HEK293 (cell line): Measurements from ENCODE around the gene NCOA3.

ENCODE experiments used
- HIC1 ChIP-seq: fragments of 450-650 bp; formaldehyde crosslinking; IDR thresholded peaks from 2 replicates; pipeline ENCODE4 v1.5.1; 2016; ENCODE audit warnings: missing biosample characterization, missing genetic modification characterization
- HOXA7 ChIP-seq: sonication (generic); formaldehyde crosslinking; IDR thresholded peaks from 2 replicates; pipeline ENCODE4 v1.8.1; 2022; ENCODE audit warnings: missing genetic modification reagents, borderline replicate concordance
- HOXC10 ChIP-seq: sonication (generic); formaldehyde crosslinking; IDR thresholded peaks from 2 replicates; pipeline ENCODE4 v1.8.1; 2023; ENCODE audit warnings: mild to moderate bottlenecking, missing genetic modification reagents
- MEIS1 ChIP-seq: sonication (generic); formaldehyde crosslinking; IDR thresholded peaks from 2 replicates; pipeline ENCODE4 v1.8.1; 2022; ENCODE audit warnings: missing genetic modification reagents, mild to moderate bottlenecking, borderline replicate concordance
- MZF1 ChIP-seq: fragments of 450-650 bp; formaldehyde crosslinking; IDR thresholded peaks from 2 replicates; pipeline ENCODE4 v1.5.1; 2017; ENCODE audit warnings: missing biosample characterization, missing genetic modification characterization, borderline replicate concordance
- OSR2 ChIP-seq: fragments of 450-650 bp; formaldehyde crosslinking; IDR thresholded peaks from 2 replicates; pipeline ENCODE4 v1.5.1; 2016; ENCODE audit warnings: missing biosample characterization, missing genetic modification characterization
- REPIN1 ChIP-seq: fragments of 450-650 bp; formaldehyde crosslinking; IDR thresholded peaks from 2 replicates; pipeline ENCODE4 v1.5.1; 2017; ENCODE audit warnings: missing biosample characterization, missing genetic modification characterization, low read depth
- SP7 ChIP-seq: fragments of 450-650 bp; formaldehyde crosslinking; IDR thresholded peaks from 2 replicates; pipeline ENCODE4 v1.5.1; 2016; ENCODE audit warnings: missing biosample characterization, missing genetic modification characterization
- TRIM28 ChIP-seq: IDR thresholded peaks from 2 replicates; pipeline ENCODE4 v1.6.1; 2011; ENCODE audit warnings: low read length, control low read depth, borderline replicate concordance
- YY2 ChIP-seq: fragments of 450-650 bp; formaldehyde crosslinking; IDR thresholded peaks from 2 replicates; pipeline ENCODE4 v1.5.1; 2016; ENCODE audit warnings: missing biosample characterization, missing genetic modification characterization
- ZBTB20 ChIP-seq: fragments of 450-650 bp; formaldehyde crosslinking; IDR thresholded peaks from 2 replicates; pipeline ENCODE4 v1.5.1; 2016; ENCODE audit warnings: missing biosample characterization, missing genetic modification characterization
- ZBTB48 ChIP-seq: fragments of 450-650 bp; formaldehyde crosslinking; IDR thresholded peaks from 2 replicates; pipeline ENCODE4 v1.5.1; 2016; ENCODE audit warnings: missing biosample characterization, missing genetic modification characterization
- ZNF140 ChIP-seq: fragments of 450-650 bp; formaldehyde crosslinking; IDR thresholded peaks from 2 replicates; pipeline ENCODE4 v1.5.1; 2016; ENCODE audit warnings: missing biosample characterization, missing genetic modification characterization
- ZNF2 ChIP-seq: fragments of 450-650 bp; formaldehyde crosslinking; IDR thresholded peaks from 2 replicates; pipeline ENCODE4 v1.5.1; 2016; ENCODE audit warnings: missing biosample characterization, missing genetic modification characterization
- ZNF335 ChIP-seq: fragments of 450-650 bp; formaldehyde crosslinking; conservative IDR thresholded peaks from 2 replicates; pipeline ENCODE4 v1.5.1; 2016; ENCODE audit warnings: missing biosample characterization, missing genetic modification characterization
- ZNF350 ChIP-seq: fragments of 450-650 bp; formaldehyde crosslinking; IDR thresholded peaks from 2 replicates; pipeline ENCODE4 v1.5.0; 2017; ENCODE audit warnings: missing biosample characterization, mild to moderate bottlenecking, missing genetic modification characterization
- ZNF37A ChIP-seq: fragments of 450-650 bp; IDR thresholded peaks from 2 replicates; pipeline ENCODE4 v1.5.1; 2018; ENCODE audit warnings: missing biosample characterization, missing genetic modification characterization
- ZNF398 ChIP-seq: fragments of 450-650 bp; formaldehyde crosslinking; IDR thresholded peaks from 2 replicates; pipeline ENCODE4 v1.5.1; 2017; ENCODE audit warnings: missing biosample characterization, missing genetic modification characterization
- ZNF433 ChIP-seq: fragments of 450-650 bp; formaldehyde crosslinking; IDR thresholded peaks from 2 replicates; pipeline ENCODE4 v1.5.1; 2016; ENCODE audit warnings: missing biosample characterization, missing genetic modification characterization, low read depth
- ZNF521 ChIP-seq: fragments of 450-650 bp; formaldehyde crosslinking; IDR thresholded peaks from 2 replicates; pipeline ENCODE4 v1.5.1; 2017; ENCODE audit warnings: missing biosample characterization, mild to moderate bottlenecking, missing genetic modification characterization
- ZNF544 ChIP-seq: fragments of 450-650 bp; formaldehyde crosslinking; IDR thresholded peaks from 2 replicates; pipeline ENCODE4 v1.5.0; 2017; ENCODE audit warnings: missing biosample characterization, missing genetic modification characterization
- ZNF560 ChIP-seq: fragments of 450-650 bp; formaldehyde crosslinking; IDR thresholded peaks from 2 replicates; pipeline ENCODE4 v1.5.1; 2017; ENCODE audit warnings: missing biosample characterization, missing genetic modification characterization, borderline replicate concordance
- ZNF610 ChIP-seq: fragments of 450-650 bp; formaldehyde crosslinking; IDR thresholded peaks from 2 replicates; pipeline ENCODE4 v1.5.1; 2016; ENCODE audit warnings: missing biosample characterization, missing genetic modification characterization, borderline replicate concordance
- ZNF623 ChIP-seq: fragments of 450-650 bp; formaldehyde crosslinking; IDR thresholded peaks from 2 replicates; pipeline ENCODE4 v1.5.1; 2016; ENCODE audit warnings: missing biosample characterization, missing genetic modification characterization
- ZNF660 ChIP-seq: fragments of 450-650 bp; IDR thresholded peaks from 2 replicates; pipeline ENCODE4 v1.5.1; 2018; ENCODE audit warnings: missing biosample characterization, mild to moderate bottlenecking, missing genetic modification characterization
- ZNF677 ChIP-seq: fragments of 450-650 bp; IDR thresholded peaks from 2 replicates; pipeline ENCODE4 v1.5.0; 2018; ENCODE audit warnings: missing biosample characterization, mild to moderate bottlenecking, missing genetic modification characterization, moderate library complexity
- ZNF777 ChIP-seq: fragments of 450-650 bp; formaldehyde crosslinking; IDR thresholded peaks from 2 replicates; pipeline ENCODE4 v1.5.1; 2017; ENCODE audit warnings: missing biosample characterization, missing genetic modification characterization, borderline replicate concordance
- ZNF785 ChIP-seq: fragments of 450-650 bp; formaldehyde crosslinking; IDR thresholded peaks from 2 replicates; pipeline ENCODE4 v1.5.1; 2016; ENCODE audit warnings: missing biosample characterization, missing genetic modification characterization
- ZSCAN30 ChIP-seq: fragments of 450-650 bp; IDR thresholded peaks from 2 replicates; pipeline ENCODE4 v1.5.1; 2018; ENCODE audit warnings: missing biosample characterization, mild to moderate bottlenecking, missing genetic modification characterization, moderate library complexity
- TF ChIP-seq, protein P1 (sequence below): sonication (generic); formaldehyde crosslinking; IDR thresholded peaks from 2 replicates; pipeline ENCODE4 v1.8.1; 2022; ENCODE audit warnings: mild to moderate bottlenecking, moderate library complexity, missing genetic modification reagents
- TF ChIP-seq, protein P2 (sequence below): fragments of 450-650 bp; formaldehyde crosslinking; IDR thresholded peaks from 2 replicates; pipeline ENCODE4 v1.5.1; 2016; ENCODE audit warnings: missing biosample characterization, missing genetic modification characterization
- TF ChIP-seq, protein P3 (sequence below): fragments of 450-650 bp; formaldehyde crosslinking; IDR thresholded peaks from 2 replicates; pipeline ENCODE4 v1.5.1; 2017; ENCODE audit warnings: missing biosample characterization, mild to moderate bottlenecking, missing genetic modification characterization, moderate library complexity

Gene NCOA3

GRCh38 chr20:47501482-47502270 lies at the start of gene NCOA3 (continued):
- TF ChIP-seq ZNF398 (tag by site-specific recombination) = peak; percentile 83
- peak; percentile 53 for TF ChIP-seq ZBTB48 (tag by site-specific recombination)
- TF ChIP-seq MEIS1 (CRISPR knock-in tag) = no peak
- peak; percentile 91 for TF ChIP-seq ZNF335
- TF ChIP-seq SP7 (tag by site-specific recombination) = peak; percentile 76
- no peak for TF ChIP-seq HOXC10
- TF ChIP-seq ZNF140 (tag by site-specific recombination) = no peak
- no peak for TF ChIP-seq ZNF37A
- TF ChIP-seq OSR2 (tag by site-specific recombination) = peak; percentile 81
- TF ChIP-seq HIC1 (tag by site-specific recombination) = no peak
- no peak for TF ChIP-seq REPIN1 (tag by site-specific recombination)
- TF ChIP-seq ZNF623 (tag by site-specific recombination) = no peak
- no peak for TF ChIP-seq ZNF785
- TF ChIP-seq ZNF433 (tag by site-specific recombination) = no peak
- no peak for TF ChIP-seq ZNF677 (tag by site-specific recombination)
- no peak for TF ChIP-seq ZNF544 (tag by site-specific recombination)
- no peak for TF ChIP-seq ZNF521 (tag by site-specific recombination)
- TF ChIP-seq ZSCAN30 (tag by site-specific recombination) = peak; percentile 82
- TF ChIP-seq HOXA7 (CRISPR knock-in tag) = no peak
- TF ChIP-seq YY2 = peak; percentile 85
- no peak; the same call in 1 of the 2 replicates for TF ChIP-seq ZNF777 (tag by site-specific recombination)
- TF ChIP-seq, protein P1, sequence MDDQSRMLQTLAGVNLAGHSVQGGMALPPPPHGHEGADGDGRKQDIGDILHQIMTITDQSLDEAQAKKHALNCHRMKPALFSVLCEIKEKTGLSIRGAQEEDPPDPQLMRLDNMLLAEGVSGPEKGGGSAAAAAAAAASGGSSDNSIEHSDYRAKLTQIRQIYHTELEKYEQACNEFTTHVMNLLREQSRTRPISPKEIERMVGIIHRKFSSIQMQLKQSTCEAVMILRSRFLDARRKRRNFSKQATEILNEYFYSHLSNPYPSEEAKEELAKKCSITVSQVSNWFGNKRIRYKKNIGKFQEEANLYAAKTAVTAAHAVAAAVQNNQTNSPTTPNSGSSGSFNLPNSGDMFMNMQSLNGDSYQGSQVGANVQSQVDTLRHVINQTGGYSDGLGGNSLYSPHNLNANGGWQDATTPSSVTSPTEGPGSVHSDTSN (CRISPR knock-in tag) = peak; percentile 69; the same call in 1 of the 2 replicates
- no peak; the same call in 1 of the 2 replicates for TF ChIP-seq TRIM28
- peak; percentile 52 for TF ChIP-seq ZNF2 (tag by site-specific recombination)
- TF ChIP-seq ZBTB20 (tag by site-specific recombination) = peak; percentile 77; the same call in 1 of the 2 replicates
- peak; percentile 96 for TF ChIP-seq ZNF610
- TF ChIP-seq, protein P2, sequence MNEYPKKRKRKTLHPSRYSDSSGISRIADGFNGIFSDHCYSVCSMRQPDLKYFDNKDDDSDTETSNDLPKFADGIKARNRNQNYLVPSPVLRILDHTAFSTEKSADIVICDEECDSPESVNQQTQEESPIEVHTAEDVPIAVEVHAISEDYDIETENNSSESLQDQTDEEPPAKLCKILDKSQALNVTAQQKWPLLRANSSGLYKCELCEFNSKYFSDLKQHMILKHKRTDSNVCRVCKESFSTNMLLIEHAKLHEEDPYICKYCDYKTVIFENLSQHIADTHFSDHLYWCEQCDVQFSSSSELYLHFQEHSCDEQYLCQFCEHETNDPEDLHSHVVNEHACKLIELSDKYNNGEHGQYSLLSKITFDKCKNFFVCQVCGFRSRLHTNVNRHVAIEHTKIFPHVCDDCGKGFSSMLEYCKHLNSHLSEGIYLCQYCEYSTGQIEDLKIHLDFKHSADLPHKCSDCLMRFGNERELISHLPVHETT (tag by site-specific recombination) = peak; percentile 74; the same call in 1 of the 2 replicates
- TF ChIP-seq, protein P3, sequence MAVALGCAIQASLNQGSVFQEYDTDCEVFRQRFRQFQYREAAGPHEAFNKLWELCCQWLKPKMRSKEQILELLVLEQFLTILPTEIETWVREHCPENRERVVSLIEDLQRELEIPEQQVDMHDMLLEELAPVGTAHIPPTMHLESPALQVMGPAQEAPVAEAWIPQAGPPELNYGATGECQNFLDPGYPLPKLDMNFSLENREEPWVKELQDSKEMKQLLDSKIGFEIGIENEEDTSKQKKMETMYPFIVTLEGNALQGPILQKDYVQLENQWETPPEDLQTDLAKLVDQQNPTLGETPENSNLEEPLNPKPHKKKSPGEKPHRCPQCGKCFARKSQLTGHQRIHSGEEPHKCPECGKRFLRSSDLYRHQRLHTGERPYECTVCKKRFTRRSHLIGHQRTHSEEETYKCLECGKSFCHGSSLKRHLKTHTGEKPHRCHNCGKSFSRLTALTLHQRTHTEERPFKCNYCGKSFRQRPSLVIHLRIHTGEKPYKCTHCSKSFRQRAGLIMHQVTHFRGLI = no peak
- no peak for TF ChIP-seq ZNF350 (tag by site-specific recombination)
- no peak for TF ChIP-seq MZF1 (tag by site-specific recombination)
- TF ChIP-seq ZNF560 = no peak
- no peak for TF ChIP-seq ZNF660
